Esophagus muscularis mucosa (tissue), 4 donors: Measurements from ENCODE around the gene WNT5B. TPM values are rescaled to one million over a fixed set of nuclear protein-coding genes. Genes with fewer than 3 reads are reported as not detected.

Experiments used
- DNase-seq: peaks from one replicate; pipeline ENCODE4 v3.0.0-alpha.2; 2017; ENCODE audit errors: extremely low spot score
- H3K27ac ChIP-seq, 4 donors: fragments of 200-600 bp; sonication (generic); replicated peaks in 1 of 4; 1 replicate in 3 of 4; 2 replicates in 1 of 4; pipeline ENCODE4 v1.5.1; 2016 to 2019; ENCODE audit warnings: mild to moderate bottlenecking in 1 of 4
- H3K27me3 ChIP-seq, 4 donors: fragments of 200-600 bp; sonication (generic); one replicate each; pipeline versions ENCODE4 v1.5.1 to v1.6.0; 2016 to 2019
- H3K36me3 ChIP-seq, 4 donors: fragments of 200-600 bp; sonication (generic); one replicate each; pipeline ENCODE4 v1.5.1; 2016 to 2019
- H3K4me1 ChIP-seq, 4 donors: fragments of 200-600 bp; sonication (generic); one replicate each; pipeline ENCODE4 v1.5.1; 2016 to 2019
- H3K4me3 ChIP-seq, 4 donors: fragments of 200-600 bp; sonication (generic); 1 replicate in 2 of 4; 2 replicates in 2 of 4; pipeline ENCODE4 v1.5.1; 2016 to 2019; ENCODE audit warnings: mild to moderate bottlenecking in 4 of 4, moderate library complexity in 1 of 4
- H3K9me3 ChIP-seq, 4 donors: fragments of 200-600 bp; sonication (generic); 1 replicate in 3 of 4; 2 replicates in 1 of 4; pipeline ENCODE4 v1.5.1; 2016 to 2019
- CTCF ChIP-seq, 3 experiments: fragments of 200-600 bp in 2 of 3; fragments of 450-650 bp in 1 of 3; sonication (generic) in 2 of 3; IDR thresholded peaks; one replicate each; pipeline ENCODE4 v1.5.1; 2017 to 2019; ENCODE audit warnings: antibody characterized with exemption in 3 of 3, mild to moderate bottlenecking in 2 of 3, moderate library complexity in 1 of 3
- EP300 ChIP-seq: sonication (generic); formaldehyde crosslinking; IDR thresholded peaks from one replicate; pipeline ENCODE4 v1.6.1; 2017; ENCODE audit warnings: antibody characterized with exemption
- POLR2A ChIP-seq: fragments of 450-650 bp; IDR thresholded peaks from one replicate; pipeline ENCODE4 v1.6.1; 2017; ENCODE audit warnings: antibody characterized with exemption, moderate library complexity, mild to moderate bottlenecking, low read depth
- POLR2AphosphoS5 ChIP-seq, 2 donors: sonication (generic); formaldehyde crosslinking; IDR thresholded peaks; one replicate each; pipeline ENCODE4 v1.6.1; 2017; ENCODE audit warnings: antibody characterized with exemption in 2 of 2
- WGBS: methylation state at CpG from one replicate; pipeline ENCODE4 v1.1.5; 2018; 5-methylcytosine and 5-hydroxymethylcytosine counted together
- intact Hi-C: fragments of 100-400 bp; cut with DNase I; formaldehyde crosslinking; loops from one replicate; pipeline ENCODE4 v1.15.1; 2023
- total RNA-seq, 4 donors: library from RNA; depleted of rRNA; stranded (reverse); fragments of >200 nt; gene quantifications; one replicate each; pipeline versions ENCODE4 v1.1.0 to v1.2.1, GENCODE V29; 2016

The WNT5B gene
- total RNA-seq, 4 donors from 2014 or later: 33.5 to 112 (median 53.5) TPM

DNA sequence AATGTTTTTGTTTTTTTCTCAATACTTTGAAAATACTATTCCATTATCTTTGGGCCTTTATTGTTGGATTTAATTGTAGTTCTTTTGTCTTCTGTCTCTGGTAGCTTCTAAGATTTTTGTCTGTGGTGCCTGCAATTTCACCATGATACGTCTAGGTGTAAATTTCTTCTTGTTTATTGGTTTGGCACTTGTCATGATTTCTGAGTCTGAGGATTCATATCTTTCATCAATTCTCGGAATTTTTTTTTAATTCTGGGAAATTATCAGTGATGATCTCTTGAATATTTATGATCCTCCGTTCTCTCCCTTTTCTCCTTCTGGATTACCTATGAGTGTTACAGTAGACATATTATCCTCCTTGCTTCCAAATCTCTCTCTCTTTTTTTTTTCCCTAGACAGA is 47.0 kb downstream of the WNT5B start:
- H3K4me3 ChIP-seq: no peak overlapping the region
- TF ChIP-seq POLR2A (no peak), POLR2AphosphoS5 (IDR thresholded peaks at IDR 0.05) (no peak), CTCF (IDR thresholded peaks at IDR 0.05) (no peak), EP300 (no peak)
- no peaks in the 10 kb centered on the region for H3K27me3 ChIP-seq
- intact Hi-C loops: no loop called here
- no peak overlapping the region for H3K27ac ChIP-seq
- DNase-seq: no peak
- 90% methylated on average over 3 of the region's 3 CpGs for WGBS
- no peaks in the 10 kb centered on the region for H3K9me3 ChIP-seq
- peaks cover 0 to 7% (median 0%) of the 10 kb centered on the region in 4 donors for H3K4me1 ChIP-seq
- H3K36me3 ChIP-seq: no peaks in the 10 kb centered on the region

DNA sequence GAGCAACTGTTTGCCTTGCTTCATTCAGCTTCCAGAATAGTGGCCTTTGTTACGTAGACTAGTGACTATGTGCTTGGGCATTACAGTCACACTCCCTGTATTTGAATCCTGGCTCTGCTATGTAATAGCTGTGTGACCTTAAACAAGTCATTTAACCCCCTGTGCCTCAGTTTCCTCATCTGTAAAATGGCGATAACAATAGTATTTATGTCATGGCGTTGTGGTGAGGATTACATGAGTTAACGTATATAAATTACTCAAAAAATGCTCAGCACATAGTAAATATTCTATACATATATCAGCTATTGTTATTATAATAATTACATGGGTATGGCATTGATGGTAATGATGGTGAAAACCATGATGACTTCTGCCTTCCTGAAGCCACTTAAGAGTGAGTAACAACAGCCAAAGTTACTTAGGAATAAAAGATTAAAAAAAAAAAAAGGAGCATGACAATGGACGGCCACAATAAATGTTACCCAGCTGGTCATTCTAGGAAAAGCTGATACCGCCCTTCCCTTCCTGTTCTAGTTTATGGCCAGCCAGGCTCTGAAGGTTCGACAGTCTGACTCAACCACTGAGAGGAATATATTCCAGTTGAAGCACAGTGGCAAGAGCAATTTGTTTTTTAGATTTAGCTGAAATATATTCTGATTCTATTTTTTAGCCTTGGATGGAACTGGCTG is 51.9 kb downstream of the WNT5B start:
- Histone ChIP-seq H3K4me3 (no peak overlapping the region), H3K27me3 (no peaks in the 10 kb centered on the region), H3K36me3 (no peaks in the 10 kb centered on the region), H3K4me1 (peaks cover 0 to 14% (median 0%) of the 10 kb centered on the region in 4 donors), H3K9me3 (no peaks in the 10 kb centered on the region), H3K27ac (peak overlapping the region in 3 of 4 donors; percentile 35 to 58 (median 47))
- peak in 1 of 2 donors; percentile 28 for TF ChIP-seq POLR2AphosphoS5 (IDR thresholded peaks at IDR 0.05)
- TF ChIP-seq CTCF (IDR thresholded peaks at IDR 0.05): no peak
- no peak for TF ChIP-seq POLR2A
- TF ChIP-seq EP300: no peak
- no peak for DNase-seq
- intact Hi-C loops: loop anchor here (5.0 kb wide), 1 partner anchor 64 kb away; no protein-coding TSS in a partner anchor
- 78% methylated on average over 7 of the region's 7 CpGs for WGBS

DNA sequence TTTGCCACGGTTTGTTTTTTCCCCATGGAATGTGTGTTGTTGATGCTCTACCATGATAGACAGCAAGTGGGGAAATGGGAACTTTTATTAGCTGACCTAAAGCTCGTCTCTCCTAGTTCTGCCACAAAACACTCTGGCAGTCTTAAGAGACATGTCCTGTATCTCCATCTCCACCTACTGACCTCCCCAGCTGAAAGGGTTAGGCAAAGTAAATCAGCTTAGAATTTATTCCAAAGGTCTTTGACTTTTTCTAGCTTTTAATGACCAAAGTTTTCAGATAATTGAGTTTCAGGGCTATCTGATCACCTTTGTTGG is 52.4 kb downstream of the WNT5B start:
- no peak for DNase-seq
- Histone ChIP-seq H3K36me3 (no peaks in the 10 kb centered on the region), H3K27ac (peak overlapping the region in 3 of 4 donors; percentile 35 to 58 (median 47)), H3K9me3 (no peaks in the 10 kb centered on the region), H3K4me3 (no peak overlapping the region), H3K4me1 (peaks cover 0 to 14% (median 0%) of the 10 kb centered on the region in 4 donors), H3K27me3 (no peaks in the 10 kb centered on the region)
- WGBS: 59% methylated on average over 2 of the region's 2 CpGs
- intact Hi-C loops: loop anchor here (5.0 kb wide), 1 partner anchor 64 kb away; no protein-coding TSS in a partner anchor
- TF ChIP-seq EP300 (no peak), CTCF (IDR thresholded peaks at IDR 0.05) (no peak), POLR2A (no peak), POLR2AphosphoS5 (IDR thresholded peaks at IDR 0.05) (no peak)

DNA sequence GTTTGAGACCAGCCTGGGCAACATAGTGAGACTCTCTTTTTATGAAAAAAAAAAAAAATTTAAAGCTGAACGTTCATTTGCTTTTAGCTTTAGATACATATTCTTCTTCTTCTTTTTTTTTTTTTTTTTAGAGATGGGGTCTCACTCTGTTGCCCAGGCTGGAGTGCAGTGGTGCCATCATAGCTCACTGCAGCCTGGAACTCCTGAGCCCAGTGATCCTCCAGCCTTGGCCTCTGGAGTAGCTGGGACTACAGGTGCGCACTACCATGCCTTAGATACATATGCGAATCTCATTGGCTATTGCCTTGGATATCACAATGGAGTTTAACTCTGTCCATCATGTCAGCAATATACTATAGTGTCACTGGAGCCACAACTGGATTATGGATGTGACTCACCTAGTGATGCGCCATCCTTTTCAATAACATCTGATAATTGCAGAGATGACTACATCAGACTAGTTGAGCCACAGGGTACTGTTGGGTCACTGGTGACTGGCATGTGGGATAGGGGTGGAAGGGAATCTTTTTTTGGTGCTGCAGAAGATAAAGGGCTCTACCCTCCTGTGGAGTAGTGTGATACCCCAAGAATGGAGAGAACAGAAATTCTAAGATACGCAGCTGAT is 59.2 kb downstream of the WNT5B start:
- no peak for TF ChIP-seq EP300
- no peak for TF ChIP-seq POLR2A
- no peak for TF ChIP-seq POLR2AphosphoS5 (IDR thresholded peaks at IDR 0.05)
- no peak for TF ChIP-seq CTCF (IDR thresholded peaks at IDR 0.05)
- Histone ChIP-seq H3K36me3 (no peaks in the 10 kb centered on the region), H3K4me1 (peaks cover 15 to 26% (median 23%) of the 10 kb centered on the region in 4 donors), H3K27ac (no peak overlapping the region), H3K4me3 (no peak overlapping the region), H3K27me3 (no peaks in the 10 kb centered on the region), H3K9me3 (no peaks in the 10 kb centered on the region)
- 97% methylated on average over 5 of the region's 5 CpGs for WGBS
- intact Hi-C loops: no loop called here
- DNase-seq: no peak
